ENCODE measurements around the gene CLPTM1.

CLPTM1 gene

GRCh38 chr19:45023048-45023447 lies 67.9 kb downstream of the CLPTM1 start:
- peaks cover 17% of the 10 kb centered on the region for H3K36me3 Mint-ChIP-seq (ENCODE audit: low read depth)
- no peak overlapping the region for H3K4me3 Mint-ChIP-seq
- no peaks in the 10 kb centered on the region for H3K27me3 Mint-ChIP-seq (ENCODE audit: low read depth)
- no peak for DNase-seq (ENCODE audit: low spot score)
- H3K4me1 Mint-ChIP-seq (ENCODE audit: low read depth), result no peaks in the 10 kb centered on the region
- no peaks in the 10 kb centered on the region for H3K9me3 Mint-ChIP-seq
- no peak overlapping the region for H3K27ac Mint-ChIP-seq

GRCh38 chr19:45025264-45025663 lies 70.1 kb downstream of the CLPTM1 start:
- Mint-ChIP-seq H3K9me3 (no peaks in the 10 kb centered on the region), H3K4me3 (no peak overlapping the region), H3K27me3 (ENCODE audit: low read depth) (no peaks in the 10 kb centered on the region), H3K36me3 (ENCODE audit: low read depth) (peaks cover 26% of the 10 kb centered on the region), H3K27ac (no peak overlapping the region), H3K4me1 (ENCODE audit: low read depth) (no peaks in the 10 kb centered on the region)
- DNase-seq (ENCODE audit: low spot score), result no peak

GRCh38 chr19:45027371-45027770 lies 72.2 kb downstream of the CLPTM1 start:
- Mint-ChIP-seq H3K27ac (no peak overlapping the region), H3K36me3 (ENCODE audit: low read depth) (peaks cover 35% of the 10 kb centered on the region), H3K4me3 (no peak overlapping the region), H3K9me3 (no peaks in the 10 kb centered on the region), H3K4me1 (ENCODE audit: low read depth) (no peaks in the 10 kb centered on the region), H3K27me3 (ENCODE audit: low read depth) (no peaks in the 10 kb centered on the region)
- DNase-seq (ENCODE audit: low spot score), result no peak

GRCh38 chr19:45030825-45031224 lies 75.6 kb downstream of the CLPTM1 start:
- DNase-seq (ENCODE audit: low spot score), result no peak
- H3K4me1 Mint-ChIP-seq (ENCODE audit: low read depth), result no peaks in the 10 kb centered on the region
- H3K9me3 Mint-ChIP-seq, result no peaks in the 10 kb centered on the region
- no peaks in the 10 kb centered on the region for H3K27me3 Mint-ChIP-seq (ENCODE audit: low read depth)
- H3K36me3 Mint-ChIP-seq (ENCODE audit: low read depth), result peaks cover 54% of the 10 kb centered on the region
- H3K4me3 Mint-ChIP-seq, result no peak overlapping the region
- no peak overlapping the region for H3K27ac Mint-ChIP-seq

GRCh38 chr19:45032421-45032820 lies 77.2 kb downstream of the CLPTM1 start:
- peaks cover 51% of the 10 kb centered on the region for H3K36me3 Mint-ChIP-seq (ENCODE audit: low read depth)
- H3K27ac Mint-ChIP-seq, result no peak overlapping the region
- H3K9me3 Mint-ChIP-seq, result no peaks in the 10 kb centered on the region
- no peak overlapping the region for H3K4me3 Mint-ChIP-seq
- no peaks in the 10 kb centered on the region for H3K4me1 Mint-ChIP-seq (ENCODE audit: low read depth)
- H3K27me3 Mint-ChIP-seq (ENCODE audit: low read depth), result no peaks in the 10 kb centered on the region
- no peak for DNase-seq (ENCODE audit: low spot score)

- DNase-seq (ENCODE audit: low spot score), result no peak
- Mint-ChIP-seq H3K4me3 (no peak overlapping the region), H3K9me3 (no peaks in the 10 kb centered on the region), H3K27ac (no peak overlapping the region), H3K36me3 (ENCODE audit: low read depth) (peaks cover 47% of the 10 kb centered on the region), H3K27me3 (ENCODE audit: low read depth) (no peaks in the 10 kb centered on the region), H3K4me1 (ENCODE audit: low read depth) (peaks cover 13% of the 10 kb centered on the region)
Observed at GRCh38 chr19:45035755-45036154, 80.6 kb downstream of the CLPTM1 start.

GRCh38 chr19:45037393-45038169 lies 82.4 kb downstream of the CLPTM1 start:
- Mint-ChIP-seq H3K4me1 (ENCODE audit: low read depth) (peaks cover 23% of the 10 kb centered on the region), H3K9me3 (no peaks in the 10 kb centered on the region), H3K27me3 (ENCODE audit: low read depth) (no peaks in the 10 kb centered on the region), H3K4me3 (peak overlapping the region; percentile 92), H3K27ac (peak overlapping the region; percentile 26), H3K36me3 (ENCODE audit: low read depth) (peaks cover 51% of the 10 kb centered on the region)
- no peak for DNase-seq (ENCODE audit: low spot score)

- peaks cover 23% of the 10 kb centered on the region for H3K4me1 Mint-ChIP-seq (ENCODE audit: low read depth)
- no peaks in the 10 kb centered on the region for H3K9me3 Mint-ChIP-seq
- H3K27me3 Mint-ChIP-seq (ENCODE audit: low read depth), result no peaks in the 10 kb centered on the region
- H3K27ac Mint-ChIP-seq, result peak within 1 kb of the TSS; percentile 97
- H3K4me3 Mint-ChIP-seq, result peak within 1 kb of the TSS; percentile 92
- DNase-seq (ENCODE audit: low spot score), result peak; percentile 87
- H3K36me3 Mint-ChIP-seq (ENCODE audit: low read depth), result peaks cover 46% of the 10 kb centered on the region
Observed at GRCh38 chr19:45038931-45039893, 84.0 kb downstream of the CLPTM1 start, which contains the start of gene CLASRP. TSS of gene CLASRP (plus strand) at chr19:45039045. CDS start at chr19:45040213, 1,168 bp downstream.

GRCh38 chr19:45040059-45040771 lies 85.0 kb downstream of the CLPTM1 start:
- H3K9me3 Mint-ChIP-seq, result no peaks in the 10 kb centered on the region

GRCh38 chr19:45041125-45041524 lies 85.9 kb downstream of the CLPTM1 start:
- peaks cover 37% of the 10 kb centered on the region for H3K36me3 Mint-ChIP-seq (ENCODE audit: low read depth)
- H3K27ac Mint-ChIP-seq, result no peak overlapping the region
- peaks cover 36% of the 10 kb centered on the region for H3K4me1 Mint-ChIP-seq (ENCODE audit: low read depth)
- H3K27me3 Mint-ChIP-seq (ENCODE audit: low read depth), result no peaks in the 10 kb centered on the region
- no peak for DNase-seq (ENCODE audit: low spot score)
- peak overlapping the region; percentile 75 for H3K4me3 Mint-ChIP-seq
- no peaks in the 10 kb centered on the region for H3K9me3 Mint-ChIP-seq

More at GRCh38 chr19:45040059-45040771, 85.0 kb downstream of the CLPTM1 start:
- H3K4me3 Mint-ChIP-seq, result peak overlapping the region; percentile 92
- peak overlapping the region; percentile 97 for H3K27ac Mint-ChIP-seq
- H3K27me3 Mint-ChIP-seq (ENCODE audit: low read depth), result no peaks in the 10 kb centered on the region
- peaks cover 27% of the 10 kb centered on the region for H3K4me1 Mint-ChIP-seq (ENCODE audit: low read depth)
- H3K36me3 Mint-ChIP-seq (ENCODE audit: low read depth), result peaks cover 36% of the 10 kb centered on the region
- DNase-seq (ENCODE audit: low spot score), result no peak

Measured in T-helper 2 cell treated with Interferon-gamma antibody and Interleukin-4, amounts not matched to agents 5 μg/mL and 100 μg/mL, for 36 hours (primary cell).